Measurements from ENCODE around the gene USP47.

USP47 gene

DNA sequence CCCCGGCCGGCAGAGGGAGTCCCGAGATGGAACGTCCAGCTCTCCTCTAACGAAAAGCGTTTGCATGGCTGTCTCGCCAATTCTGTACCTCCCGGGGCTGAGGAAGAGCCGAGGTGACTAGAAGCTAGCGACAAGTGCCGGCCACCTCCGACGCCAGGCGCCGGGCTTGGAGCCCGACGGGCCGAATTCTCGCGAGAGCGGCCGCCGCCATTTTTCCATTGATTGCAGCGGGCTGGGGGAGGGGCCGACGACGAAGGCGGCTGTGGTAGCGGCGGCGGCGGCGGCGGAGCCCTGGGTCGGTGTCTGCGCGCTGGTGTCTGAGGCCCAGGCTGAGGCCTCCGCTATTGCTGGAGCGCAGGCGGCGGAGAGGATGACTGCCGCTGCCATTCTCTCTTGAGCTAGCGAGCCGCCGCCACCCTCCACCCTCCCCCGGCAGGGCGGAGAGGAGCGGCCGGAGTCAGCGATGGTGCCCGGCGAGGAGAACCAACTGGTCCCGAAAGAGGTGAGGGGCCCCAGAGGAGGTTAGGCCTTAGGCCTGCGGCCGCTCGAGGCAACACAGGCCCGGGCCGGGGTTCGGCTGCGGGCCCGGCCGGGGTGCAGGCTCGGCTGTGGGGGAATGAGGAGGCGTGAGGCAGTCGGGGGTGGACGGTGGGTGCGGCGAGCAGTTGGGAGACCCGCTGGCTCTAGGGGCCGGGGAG lies at the start of gene USP47:
USP47 (plus strand) TSS at position 250 of the 698 bp plus-strand sequence; CDS start at position 464, 214 bp downstream.
- peak; percentile 93 for DNase-seq

- DNase-seq = no peak
Measured at GRCh38 chr11:11793073-11793472, 48.7 kb upstream of the USP47 start.

- DNase-seq = peak; percentile 69
Measured at GRCh38 chr11:11798586-11799438, 43.0 kb upstream of the USP47 start.

- no peak for DNase-seq
Measured at GRCh38 chr11:11805228-11805627, 36.5 kb upstream of the USP47 start.

GRCh38 chr11:11806074-11806473 lies 35.7 kb upstream of the USP47 start:
- no peak for DNase-seq

GRCh38 chr11:11806586-11806985 lies 35.2 kb upstream of the USP47 start:
- no peak for DNase-seq

- no peak for DNase-seq
Measured at GRCh38 chr11:11807811-11808782, 33.7 kb upstream of the USP47 start.

DNA sequence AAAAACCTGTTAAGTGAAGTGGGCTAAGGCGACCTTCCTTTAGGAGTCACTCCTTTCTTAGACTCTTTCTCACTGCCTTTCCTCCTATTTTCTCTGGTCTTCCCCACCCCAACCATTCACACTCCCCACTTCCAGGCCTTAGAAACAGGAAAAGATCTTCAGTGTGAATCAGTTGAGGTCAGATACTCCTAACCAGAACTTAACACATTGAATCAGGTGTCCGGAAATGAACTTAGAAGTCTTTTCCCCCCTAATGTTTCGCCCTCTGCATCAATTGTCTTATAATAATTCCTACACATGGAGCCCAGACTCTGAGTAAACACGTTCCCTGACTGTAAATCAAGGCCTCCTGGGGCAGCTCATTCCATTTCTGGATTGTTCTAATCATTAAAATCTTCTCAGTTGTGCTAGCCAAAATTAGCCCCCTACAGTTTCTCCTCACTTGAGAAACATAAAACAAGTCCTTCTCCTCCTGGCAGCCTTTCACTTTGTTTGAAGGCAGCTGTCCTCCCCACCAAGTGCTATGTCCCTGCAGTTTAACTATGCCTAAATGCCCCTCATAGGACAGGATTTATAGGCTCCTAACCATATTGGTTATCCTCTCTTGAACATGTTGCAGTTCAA lies 32.7 kb upstream of the USP47 start:
- DNase-seq = no peak

GRCh38 chr11:11810764-11811726 lies 30.7 kb upstream of the USP47 start:
- no peak for DNase-seq

DNA sequence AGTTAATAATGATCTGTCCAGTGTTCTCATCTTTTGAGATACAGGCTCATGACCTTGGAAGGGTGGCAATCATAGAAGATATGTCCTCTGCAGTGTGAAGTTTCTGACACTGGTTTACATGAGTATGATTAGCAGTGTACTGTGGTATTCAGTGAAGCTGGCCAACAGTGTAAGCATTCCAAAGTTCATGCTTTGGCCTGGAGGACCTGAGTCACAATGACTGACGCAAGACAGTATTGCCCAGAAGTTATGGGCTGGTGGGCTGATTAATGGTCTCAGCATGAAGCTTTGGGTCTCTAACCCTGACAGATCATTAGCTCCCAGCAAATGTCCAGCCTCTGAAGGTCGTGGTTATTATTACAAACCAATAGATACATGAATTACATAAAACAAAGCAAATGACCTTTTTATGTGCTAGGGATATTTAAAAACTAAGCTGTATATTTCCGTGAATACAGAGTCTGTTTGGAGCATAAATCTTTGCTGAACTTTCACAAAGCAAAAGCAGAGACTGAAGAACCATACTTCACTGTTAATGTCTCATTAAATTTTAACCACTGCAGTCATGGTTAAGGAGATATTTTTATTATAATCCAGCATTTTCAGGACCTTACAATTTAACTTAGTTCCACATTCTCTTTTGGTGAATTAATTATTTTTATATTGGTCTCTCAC lies 28.3 kb upstream of the USP47 start:
- DNase-seq = no peak

- no peak for DNase-seq
Measured at GRCh38 chr11:11814614-11815452, 26.9 kb upstream of the USP47 start.

- DNase-seq = no peak
Measured at GRCh38 chr11:11816511-11817314, 25.1 kb upstream of the USP47 start.

DNA sequence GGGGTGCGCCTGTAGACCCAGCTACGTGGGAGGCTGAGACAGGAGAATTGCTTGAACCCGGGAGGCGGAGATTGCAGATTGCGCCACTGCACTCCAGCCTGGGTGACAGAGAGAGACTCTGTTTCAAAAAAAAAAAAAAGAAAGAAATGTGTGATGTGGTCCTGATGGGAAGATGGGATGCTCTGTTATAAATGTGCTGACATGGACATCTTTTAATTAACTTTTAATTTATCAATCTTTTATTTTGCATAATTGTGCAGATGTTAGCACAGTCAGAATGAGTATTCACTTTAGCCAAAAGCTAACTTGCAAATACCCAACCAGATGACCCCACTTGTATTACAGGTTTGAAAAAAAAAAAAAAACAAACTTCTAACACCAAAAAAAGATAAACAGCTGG lies 23.8 kb upstream of the USP47 start:
- no peak for DNase-seq

DNA sequence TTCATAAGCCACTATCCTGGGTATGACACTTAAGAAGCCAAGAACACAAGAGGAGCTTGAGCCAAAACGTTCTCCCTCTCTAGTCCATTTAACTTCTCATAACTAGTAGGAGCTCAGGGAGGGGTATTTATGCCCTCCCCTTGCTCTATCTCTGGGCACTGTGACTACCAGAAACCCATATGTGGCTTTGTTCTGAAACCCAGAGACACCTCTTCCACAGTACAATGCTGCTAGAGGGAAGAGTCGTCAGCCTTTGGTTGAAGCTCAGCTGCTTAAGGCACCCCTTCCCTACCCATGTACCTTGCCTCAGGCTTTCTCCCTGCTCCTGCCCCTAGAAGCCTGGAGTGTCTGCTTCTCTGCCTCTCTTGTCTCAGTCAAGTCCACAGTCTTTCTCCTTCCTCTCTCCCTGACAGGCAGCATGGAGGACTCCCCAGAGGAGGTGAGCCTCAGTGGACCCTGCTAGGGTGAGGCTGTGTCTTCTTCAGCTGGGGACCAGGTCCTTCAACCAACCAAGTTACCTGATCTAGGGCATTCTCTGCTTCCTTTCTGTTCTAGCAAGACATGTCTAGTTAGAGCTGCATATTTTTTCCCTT lies 23.1 kb upstream of the USP47 start:
- no peak for DNase-seq

- no peak for DNase-seq
Measured at GRCh38 chr11:11821899-11822298, 19.9 kb upstream of the USP47 start.

GRCh38 chr11:11822946-11823345 lies 18.8 kb upstream of the USP47 start:
- DNase-seq = no peak

GRCh38 chr11:11826260-11826659 lies 15.5 kb upstream of the USP47 start:
- no peak for DNase-seq

DNA sequence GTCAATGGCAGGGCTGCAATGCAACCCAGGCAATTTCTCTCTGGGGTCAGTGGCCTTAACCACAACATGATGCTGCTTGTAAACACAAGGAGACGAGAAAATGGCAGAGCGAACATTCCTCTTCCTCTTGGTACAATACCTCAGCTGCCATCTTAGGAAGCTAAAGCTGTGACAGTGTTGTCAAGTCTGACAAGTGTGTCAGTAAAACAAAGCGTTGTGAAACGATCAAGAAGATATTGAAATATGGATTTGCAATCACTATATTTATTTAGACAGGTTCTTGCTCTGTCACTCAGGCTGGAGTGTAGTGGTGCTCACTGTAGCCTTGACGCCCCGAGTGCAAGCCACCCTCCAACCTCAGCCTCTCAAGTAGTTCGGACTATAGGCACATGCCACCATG lies 14.5 kb upstream of the USP47 start:
- DNase-seq = no peak

Measured in activated naive CD4-positive, alpha-beta T cell treated with Interleukin-2 at 50 U/mL for 16 hours (primary cell).